ENCODE measurements around the gene C20orf202.
"Not testable (repeated sequence)": the region's sequence is repeated elsewhere in the genome, so short reads cannot be mapped to it uniquely, and the experiment has no call there.

C20orf202 gene

DNA sequence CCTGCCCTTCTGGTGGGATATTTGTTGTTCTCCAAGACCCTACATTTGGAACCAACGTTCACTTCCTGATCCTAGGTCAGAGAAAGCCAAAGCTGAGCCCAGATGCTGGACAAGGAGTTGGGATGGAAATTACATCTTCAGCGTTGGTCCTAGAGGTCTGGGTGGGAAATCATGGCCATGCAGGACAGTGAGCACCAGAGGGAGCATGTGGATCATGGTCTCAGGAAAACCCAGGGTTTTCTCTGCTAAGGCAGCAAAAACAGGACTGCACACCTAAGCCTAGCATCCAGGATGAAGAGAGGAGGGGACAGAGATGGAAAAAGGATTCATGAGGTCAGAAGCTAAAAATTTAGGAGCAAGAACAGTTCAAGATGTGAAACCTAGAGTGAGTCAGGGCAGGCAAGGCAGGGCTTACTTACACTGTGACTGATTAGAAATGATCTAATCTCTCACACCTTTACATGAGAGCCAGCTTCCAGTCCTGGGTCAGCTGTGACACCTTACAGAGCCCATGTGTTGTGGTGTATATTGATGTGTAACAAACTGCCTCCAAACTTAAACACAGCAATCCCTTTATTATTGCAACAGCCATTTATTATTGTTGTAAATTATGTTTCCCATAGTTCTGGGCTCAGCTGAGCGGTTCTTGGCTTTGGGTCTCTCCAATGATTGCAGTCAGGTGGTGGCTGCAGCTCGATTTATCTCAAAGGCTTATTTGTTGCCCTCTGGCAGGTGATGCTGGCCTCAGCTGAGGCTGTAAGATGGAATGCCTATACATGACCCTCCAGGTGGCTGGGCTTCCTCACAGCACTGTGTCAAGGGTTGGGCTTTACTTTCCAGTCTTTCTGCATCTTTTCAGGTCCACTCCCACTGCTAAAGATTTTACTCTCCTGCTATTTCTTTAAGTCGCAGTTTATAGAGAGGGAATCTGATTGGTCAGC lies 6.5 kb downstream of the C20orf202 start:
- no peak for DNase-seq

DNA sequence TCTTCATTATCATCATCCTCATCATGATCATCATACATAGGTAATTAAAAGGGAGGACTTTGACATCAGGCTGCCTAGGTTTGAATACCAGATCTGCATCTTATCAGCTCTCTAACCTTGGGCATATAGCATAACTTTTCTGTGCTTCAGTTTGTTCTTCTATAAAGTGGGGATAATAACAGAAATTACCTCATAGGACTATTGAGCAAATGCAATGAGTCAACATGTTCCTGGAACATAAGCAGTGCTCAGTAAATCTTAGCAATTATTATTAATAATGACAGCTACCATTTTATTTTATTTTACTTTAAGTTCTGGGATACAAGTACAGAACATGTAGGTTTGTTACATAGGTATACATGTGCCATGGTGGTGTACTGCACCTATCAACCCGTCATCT lies 7.2 kb downstream of the C20orf202 start:
- DNase-seq = no peak

DNA sequence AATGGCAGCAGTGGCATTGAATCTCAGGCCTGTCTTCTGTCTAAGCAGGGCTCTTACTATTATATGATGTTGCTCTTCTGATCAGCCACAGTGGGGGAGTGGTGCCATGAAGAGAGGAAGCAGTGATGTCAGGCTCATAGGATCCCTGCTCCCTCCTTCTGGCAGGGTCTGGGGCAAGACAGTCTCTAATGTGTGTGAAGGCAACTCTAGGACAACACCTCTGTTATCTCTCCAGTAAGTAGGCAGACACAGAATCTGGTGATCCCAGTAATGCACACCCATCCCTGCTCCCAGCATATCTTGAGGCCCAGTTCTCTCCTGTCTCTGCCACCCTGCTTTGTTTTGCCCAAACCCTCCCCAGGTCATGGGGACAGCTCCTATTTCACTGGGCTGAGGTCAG lies 8.8 kb downstream of the C20orf202 start:
- no peak for DNase-seq

DNA sequence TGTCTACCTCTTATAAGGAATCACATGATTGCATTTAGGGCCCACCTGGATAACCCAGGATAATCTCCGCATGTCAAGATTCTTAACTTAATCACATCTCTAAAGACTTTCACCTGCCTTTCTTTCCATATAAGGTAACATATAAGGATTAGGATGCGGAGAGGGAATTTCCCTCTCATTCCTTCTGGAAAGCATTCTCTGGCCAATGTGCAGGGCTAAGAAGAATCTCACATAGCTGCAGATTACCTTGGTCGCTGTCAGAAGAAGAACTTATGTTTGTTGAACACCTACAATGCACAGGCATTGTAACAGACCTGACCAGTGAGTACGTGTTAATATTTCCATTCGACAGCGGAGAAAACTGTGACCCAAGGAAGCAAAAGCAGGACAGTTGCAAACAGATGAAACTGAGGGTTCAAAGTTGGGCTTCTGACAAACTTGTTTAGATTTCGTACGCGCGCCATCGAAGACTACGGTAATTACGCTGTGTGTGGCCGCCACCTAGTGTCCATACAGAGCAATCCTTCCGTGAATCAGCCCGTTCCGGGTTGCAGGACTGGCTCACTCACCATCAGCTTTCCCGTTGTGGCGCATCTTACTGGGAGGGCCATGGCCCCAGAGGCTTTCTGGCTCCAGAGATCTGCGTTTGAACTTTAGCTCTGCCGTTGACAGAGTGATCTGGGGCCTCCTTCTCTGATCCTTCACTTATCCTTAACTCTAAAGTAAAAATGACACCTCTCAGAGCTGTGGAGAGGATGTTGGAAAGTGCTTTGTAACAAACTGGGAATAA lies 9.5 kb downstream of the C20orf202 start:
- DNase-seq = peak; percentile 23

DNA sequence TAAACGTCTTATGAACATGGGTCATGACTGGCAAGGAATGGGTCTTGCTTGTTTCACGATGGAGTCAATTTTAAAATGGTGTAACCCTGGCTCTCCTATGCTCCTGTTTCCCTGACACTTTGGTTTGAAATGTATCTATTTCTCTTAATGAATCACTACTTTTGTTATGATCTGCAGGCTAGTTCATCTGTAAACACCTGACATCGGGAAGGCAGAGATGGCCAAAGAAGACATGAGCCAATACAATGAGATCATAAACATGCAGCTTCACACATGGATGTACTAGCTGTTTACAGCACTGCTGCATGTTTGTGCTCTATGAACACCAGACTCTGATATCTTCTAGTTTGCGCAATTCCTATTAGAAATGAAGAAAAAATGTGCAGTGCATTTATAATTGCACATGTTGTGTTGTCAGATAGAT lies 11.6 kb downstream of the C20orf202 start:
- no peak for DNase-seq

DNA sequence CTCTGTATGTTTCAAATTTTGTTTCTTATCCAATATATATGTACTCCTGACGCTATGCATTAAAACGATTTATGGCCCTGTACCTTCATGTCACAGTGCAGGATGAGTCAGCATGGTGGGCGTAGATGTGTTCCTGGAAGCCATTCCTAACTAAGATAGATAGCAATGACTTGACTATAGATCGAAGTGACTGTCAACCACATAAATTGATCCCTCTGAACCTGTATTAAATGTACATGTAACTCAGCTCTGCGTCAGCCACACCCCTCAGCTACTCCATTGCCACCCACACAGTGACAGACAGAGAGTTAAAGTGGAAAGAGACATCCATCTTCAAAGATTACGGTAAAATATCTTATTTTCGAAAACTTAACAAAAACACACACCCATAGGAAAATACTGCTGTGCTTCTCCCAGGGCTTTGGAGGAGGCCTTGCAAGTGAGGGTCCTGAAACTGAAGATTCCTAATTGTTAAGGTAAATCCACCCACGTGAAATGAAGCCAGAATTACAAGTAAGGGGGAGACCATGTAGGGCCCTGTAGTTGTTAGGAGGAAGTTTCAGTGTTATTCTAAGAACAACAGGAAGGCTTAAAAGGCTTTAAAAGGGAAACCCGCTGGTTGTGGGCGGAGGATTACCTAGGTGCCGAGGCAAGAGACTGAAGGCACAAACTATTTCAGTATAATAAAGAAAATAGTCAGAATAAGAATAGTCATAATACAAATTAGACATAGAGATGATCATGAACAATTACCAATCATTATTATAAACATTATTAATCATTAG lies 12.3 kb downstream of the C20orf202 start:
- DNase-seq = no peak

DNA sequence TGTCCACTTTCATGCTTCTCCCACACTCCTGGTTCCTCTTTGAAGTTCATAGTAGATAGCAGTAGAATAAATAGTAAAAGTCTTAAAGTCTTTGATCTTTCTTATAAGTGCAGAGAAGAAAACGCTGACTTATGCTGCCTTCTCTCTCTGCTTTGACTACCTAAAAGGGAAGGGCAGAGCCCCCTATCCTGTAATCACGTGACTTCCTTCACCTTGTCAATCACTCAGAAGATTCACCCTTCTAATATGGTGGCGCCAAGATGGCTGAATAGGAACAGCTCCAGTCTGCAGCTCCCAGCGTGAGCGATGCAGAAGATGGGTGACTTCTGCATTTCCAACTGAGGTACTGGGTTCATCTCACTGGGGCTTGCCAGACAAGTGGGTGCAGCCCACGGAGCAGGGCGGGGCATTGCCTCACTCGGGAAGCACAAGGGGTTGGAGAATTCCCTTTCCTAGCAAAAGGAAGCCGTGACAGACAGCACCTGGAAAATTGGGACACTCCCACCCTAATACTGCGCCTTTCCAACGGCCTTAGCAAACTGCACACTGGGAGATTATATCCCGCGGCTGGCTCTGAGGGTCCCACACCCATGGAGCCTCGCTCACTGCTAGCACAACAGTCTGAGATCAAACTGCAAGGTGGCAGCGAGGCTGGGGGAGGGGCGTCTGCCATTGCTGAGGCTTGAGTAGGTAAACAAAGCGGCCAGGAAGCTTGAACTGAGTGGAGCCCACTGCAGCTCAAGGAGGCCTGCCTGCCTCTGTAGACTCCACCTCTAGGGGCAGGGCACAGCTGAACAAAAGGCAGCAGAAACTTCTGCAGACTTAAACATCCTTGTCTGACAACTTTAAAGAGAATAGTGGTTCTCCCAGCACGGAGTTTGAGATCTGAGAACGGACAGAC lies 13.5 kb downstream of the C20orf202 start:
- DNase-seq = not testable (repeated sequence)

DNA sequence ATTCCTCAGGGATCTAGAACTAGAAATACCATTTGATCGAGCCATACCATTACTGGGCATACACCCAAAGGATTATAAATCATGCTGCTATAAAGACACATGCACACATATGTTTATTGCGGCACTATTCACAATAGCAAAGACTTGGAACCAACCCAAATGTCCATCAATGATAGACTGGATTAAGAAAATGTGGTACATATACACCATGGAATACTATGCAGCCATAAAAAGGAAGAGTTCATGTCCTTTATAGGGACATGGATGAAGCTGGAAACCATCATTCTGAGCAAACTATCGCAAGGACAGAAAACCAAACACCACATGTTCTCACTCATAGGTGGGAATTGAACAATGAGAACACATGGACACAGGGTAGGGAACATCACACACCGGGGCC lies 19.5 kb downstream of the C20orf202 start:
- DNase-seq = not testable (repeated sequence)

DNA sequence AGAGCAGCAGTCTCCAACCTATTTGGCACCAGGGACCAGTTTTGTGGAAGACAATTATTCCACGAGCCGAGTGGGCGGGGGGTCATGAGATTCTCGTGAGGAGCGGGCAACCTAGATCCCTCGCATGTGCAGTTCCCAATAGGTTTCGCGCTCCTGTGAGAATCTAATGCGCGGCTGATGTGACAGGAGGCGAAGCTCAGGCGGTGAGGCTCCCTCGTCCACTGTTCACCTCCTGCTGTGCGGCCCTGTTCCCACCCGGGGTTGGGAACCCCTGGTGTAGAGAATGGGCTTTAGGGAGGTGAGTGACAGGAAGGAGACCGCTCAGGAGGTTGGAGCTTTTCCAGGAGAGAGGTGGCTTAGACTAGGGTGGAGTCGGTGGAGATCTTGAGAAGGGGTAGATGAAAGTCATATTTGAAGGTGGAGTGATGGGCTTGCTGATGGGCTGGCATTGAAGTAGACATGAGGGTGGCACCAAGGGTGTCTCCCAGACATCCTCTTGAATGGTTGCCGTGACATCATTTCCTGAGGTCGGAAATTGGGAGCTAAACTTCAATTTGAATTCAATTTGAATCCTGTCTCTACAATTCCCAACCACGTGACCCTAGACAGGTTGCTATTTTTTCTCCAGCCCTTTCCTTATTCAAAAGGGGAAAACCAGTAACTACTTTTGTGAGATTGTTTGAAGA lies 21.1 kb downstream of the C20orf202 start:
- DNase-seq = no peak

DNA sequence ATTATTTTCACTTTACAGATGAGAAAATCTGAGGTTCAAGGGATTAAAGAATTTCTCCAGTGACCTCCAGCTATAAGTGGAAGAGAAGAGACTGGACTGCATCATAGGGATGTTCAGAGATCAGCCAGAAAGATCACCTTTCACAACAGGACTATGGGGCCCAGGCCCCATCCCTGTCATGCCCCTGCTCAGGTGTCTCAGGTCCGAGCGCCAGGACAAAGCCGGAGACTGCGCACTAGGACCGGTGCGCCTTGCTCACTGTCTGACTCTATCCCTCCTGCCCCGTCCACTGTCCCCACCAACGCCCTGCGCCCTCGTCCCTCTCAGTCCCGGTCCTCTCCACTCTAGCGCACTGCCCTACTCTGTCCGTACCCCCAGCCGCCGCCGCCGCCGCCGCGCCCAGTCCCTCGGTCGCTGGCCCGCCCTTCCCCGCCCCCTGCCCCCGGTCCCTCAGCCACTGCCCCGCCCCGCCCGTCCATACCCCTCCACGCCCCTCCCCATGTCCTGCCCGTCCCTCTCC lies 22.1 kb downstream of the C20orf202 start:
- no peak for DNase-seq

DNA sequence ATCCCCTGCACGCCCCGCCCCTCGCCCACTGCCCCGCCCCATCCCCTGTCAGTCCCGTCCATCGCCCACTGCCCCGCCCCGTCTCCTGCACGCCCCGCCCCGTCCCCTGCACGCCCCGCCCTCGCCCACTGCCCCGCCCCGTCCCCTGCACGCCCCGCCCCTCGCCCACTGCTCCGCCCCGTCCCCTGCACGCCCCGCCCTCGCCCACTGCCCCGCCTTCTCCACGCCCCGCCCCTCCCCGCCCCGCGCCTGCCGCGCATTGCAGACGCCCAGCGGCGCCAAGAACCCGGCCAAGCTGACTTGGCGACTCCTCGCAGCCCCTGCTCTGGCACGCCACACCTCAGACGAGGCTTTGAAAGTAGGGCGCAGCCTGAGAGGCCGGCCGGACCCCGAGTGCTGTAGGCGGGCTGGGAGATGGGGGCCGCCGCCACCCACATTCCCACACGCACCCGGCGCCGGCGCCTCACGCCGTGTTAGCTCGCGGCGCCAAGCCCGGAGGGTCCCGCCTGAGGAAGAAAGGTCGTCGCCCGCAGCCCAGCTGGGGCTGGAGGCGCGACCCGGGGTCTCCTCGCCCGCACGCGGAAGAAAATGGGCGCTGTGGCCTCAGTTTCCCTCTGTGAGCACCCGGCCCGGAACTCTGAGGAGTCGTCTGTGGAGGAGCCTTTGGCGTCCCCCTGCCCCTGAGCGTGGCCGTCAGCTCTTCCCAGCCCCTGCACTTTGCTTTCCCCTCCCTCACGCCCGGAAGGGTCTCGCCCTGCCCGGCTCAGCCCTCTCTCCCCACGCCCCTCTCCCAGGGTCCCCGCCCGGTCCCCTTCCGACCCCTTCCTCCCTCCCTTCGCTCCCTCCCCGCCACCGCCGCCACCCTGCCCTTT lies 22.8 kb downstream of the C20orf202 start, which contains the start of gene RAD21L1:
Gene RAD21L1, plus strand, starts transcription at position 262 of the 872 bp plus-strand sequence. CDS start 2,410 bp downstream, outside the sequence.
- no peak for DNase-seq

DNA sequence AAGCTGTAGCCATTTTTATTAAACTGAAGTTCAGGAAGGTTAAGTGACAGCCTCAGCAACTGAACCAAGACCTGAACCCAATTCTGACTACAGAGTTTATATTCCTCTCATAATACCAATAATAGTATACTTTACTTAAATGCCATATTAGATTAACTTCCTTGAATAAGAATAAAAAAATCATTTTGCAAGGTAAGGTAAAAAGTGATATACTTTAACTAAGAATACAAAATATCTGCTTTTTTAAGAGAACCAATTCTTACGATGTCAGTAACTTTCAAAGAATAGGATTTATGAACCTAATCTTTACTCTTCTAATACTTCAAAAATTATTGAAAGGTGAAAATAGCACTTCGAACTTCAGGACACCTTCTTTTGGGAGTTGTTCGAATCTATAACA lies 26.3 kb downstream of the C20orf202 start:
- no peak for DNase-seq

DNA sequence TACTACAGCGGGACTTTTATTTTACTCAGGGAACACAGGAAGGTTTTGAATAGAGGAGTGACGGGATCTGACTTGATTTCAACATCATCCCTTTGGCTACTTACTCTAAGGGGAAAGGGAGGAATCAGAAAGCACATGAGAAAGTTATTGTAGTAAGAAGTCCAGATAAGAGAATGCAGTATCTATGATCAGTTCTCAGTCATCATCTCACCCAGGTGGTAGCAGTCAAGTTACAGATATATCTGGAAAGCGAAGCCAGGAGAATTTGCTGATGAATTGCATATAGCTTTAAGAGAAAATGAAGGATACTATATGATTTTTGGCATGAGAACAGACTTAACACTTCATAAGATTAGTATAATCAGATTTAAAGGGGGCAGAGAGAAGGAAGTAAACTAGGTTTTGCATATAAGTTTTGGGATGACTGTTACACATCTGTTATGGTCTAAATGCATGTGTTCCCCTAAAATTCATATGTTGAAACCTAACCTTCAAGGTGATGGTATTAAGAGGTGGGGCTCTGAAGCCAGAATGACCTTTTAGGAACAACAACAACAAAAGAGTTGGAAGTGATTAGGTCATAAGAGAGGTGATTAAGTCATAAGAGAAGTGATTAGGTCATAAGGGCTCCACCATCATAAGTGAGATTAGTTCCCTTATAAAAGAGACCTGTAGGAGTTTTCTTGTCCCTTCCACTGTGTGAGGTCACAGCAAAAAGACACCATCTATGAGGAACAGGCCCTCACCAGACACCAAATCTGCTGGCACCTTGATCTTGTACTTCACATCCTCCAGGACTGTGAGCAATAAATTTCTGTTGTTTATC lies 29.2 kb downstream of the C20orf202 start:
- no peak for DNase-seq

DNA sequence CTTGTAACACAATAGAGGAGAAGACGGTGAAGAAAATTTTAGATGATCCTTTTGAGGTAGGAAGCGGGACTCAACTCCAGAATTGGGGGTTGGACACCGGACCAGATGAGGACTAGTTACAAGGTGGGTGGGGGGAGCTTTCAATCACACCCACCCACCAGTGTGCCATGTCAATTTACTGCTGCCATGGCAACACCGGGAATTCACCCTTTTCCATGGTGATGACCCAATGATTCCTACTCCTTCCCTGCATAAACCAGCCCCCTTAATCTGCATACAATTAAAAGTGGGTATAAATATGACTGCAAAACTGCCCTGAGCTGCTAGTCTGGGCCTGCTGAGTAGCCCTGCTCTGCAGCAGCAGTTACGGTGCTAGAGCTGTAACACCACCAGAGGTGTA lies 37.3 kb downstream of the C20orf202 start:
- DNase-seq = no peak

DNA sequence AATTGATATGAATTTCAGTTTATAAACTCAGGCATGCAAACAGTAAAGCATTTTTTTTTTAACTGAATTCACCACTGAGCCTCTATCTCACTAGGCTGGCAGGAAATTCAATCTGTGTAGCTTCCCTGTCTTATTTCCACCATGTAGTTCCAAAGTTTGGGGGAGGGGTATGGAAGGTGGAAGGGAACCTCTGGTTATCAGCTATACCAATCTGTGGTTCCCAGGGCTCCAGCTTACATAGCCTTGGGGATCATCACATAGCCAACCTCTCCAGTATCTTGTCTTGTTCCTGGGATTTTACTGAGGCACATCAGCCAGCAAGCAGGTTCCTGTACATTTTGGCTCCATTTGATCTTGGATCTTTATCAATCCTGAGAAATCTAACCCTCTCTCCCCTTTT lies 38.2 kb downstream of the C20orf202 start:
- DNase-seq = no peak

DNA sequence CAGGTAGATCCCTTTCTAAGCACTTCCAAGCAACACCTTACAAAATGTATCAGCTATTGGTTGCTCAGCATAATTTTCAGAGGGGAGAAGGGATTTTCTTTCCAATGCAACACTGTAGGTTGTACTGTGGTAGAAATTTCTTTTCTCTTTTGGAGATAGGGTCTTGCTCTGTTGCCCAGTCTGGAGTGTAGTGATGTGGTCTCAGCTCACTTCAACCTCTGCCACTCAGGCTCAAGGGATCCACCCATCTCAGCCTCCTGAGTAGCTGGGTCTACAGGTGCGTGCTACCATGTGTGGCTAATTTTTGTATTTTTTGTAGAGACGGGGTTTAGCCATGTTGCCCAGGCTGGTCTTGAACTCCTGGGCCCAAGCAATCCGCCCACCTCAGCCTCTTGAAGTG lies 38.8 kb downstream of the C20orf202 start:
- no peak for DNase-seq

DNA sequence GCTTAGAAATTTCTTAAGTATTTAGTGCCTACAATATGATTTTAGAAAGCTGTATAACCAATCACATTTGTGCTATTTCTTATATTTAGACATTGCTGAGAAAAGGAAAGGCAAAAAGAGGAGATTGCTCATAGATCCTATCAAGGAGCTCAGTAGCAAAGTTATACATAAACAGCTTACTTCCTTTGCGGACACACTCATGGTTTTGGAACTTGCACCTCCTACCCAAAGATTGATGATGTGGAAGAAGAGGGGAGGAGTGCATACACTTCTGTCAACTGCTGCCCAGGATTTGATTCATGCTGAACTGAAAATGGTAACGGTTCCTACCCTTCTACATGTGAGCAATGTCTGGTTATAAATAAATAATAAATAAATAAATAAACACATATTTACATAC lies 39.3 kb downstream of the C20orf202 start:
- no peak for DNase-seq

DNA sequence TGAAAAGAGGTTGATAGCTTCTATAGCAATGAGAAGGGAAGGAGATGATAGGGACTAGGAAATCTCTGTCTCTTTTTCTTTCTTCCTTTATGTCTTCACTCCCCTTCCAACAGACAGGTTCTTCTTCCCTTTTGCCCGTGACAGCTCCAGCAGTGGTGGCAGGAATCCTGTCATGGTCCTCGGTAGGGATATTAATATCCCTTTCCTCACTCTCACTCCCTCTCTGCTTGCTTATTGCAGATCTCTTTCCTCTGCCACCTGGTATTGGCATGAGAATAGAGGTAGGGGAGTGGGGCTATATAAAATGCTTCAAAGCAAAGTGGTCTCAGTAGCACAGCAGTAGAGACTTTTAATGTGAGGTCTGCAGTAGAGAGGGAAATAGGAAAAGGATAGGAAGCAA lies 42.3 kb downstream of the C20orf202 start:
- no peak for DNase-seq

DNA sequence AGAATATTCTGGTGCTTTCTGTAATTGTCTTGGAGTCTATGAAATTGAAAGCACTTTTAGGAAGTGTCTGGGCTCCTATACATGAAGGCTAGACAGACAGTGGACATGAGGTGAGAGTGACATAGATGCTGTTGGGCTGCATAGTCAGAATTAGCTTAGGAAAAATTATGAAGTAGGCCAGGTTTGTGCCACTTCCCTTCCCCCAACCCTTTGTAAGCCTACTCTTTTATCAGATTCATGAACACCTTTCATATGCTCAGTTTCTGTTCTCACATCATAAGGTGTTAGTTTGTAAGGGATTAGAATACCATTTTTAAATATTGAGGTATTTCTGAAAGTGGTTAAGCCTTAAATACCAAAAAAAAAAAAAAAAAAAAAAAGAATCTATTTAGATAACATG lies 44.4 kb downstream of the C20orf202 start:
- DNase-seq = no peak

Data from NCI-H2029 treated with DMSO at 0.1 percent for 48 hours (cell line).